Naive B cell (primary cell): ENCODE results near the gene TMEM18. TPM values are rescaled to one million over a fixed set of nuclear protein-coding genes. Genes with fewer than 3 reads are reported as not detected.

Experiments used
- ATAC-seq, 2 donors: fragments of 150-1000 bp; cut with Tn5 transposase; 2 replicates each; pipeline ENCODE4 v1.10.0; 2021; ENCODE audit warnings: low read depth in 2 of 2, mild to moderate bottlenecking in 2 of 2, moderate library complexity in 2 of 2
- DNase-seq: peaks from one replicate; pipeline ENCODE4 v3.0.0; 2022
- H3K27ac Mint-ChIP-seq, 6 donors: one replicate each; pipeline ENCODE4 v1.8.0; 2020 to 2022; ENCODE audit warnings: mild to moderate bottlenecking in 6 of 6, mixed read lengths in 6 of 6, moderate library complexity in 5 of 6, inconsistent platforms in 2 of 6
- H3K27me3 Mint-ChIP-seq, 3 donors: one replicate each; pipeline ENCODE4 v1.8.0; 2021 to 2022; ENCODE audit warnings: mixed read lengths in 3 of 3, mild to moderate bottlenecking in 1 of 3
- H3K36me3 Mint-ChIP-seq, 2 donors: one replicate each; pipeline ENCODE4 v1.8.0; 2020 to 2022; ENCODE audit warnings: mixed read lengths in 2 of 2, inconsistent platforms in 1 of 2, mild to moderate bottlenecking in 1 of 2
- H3K4me1 Mint-ChIP-seq, 3 donors: one replicate each; pipeline ENCODE4 v1.8.0; 2020 to 2022; ENCODE audit warnings: mixed read lengths in 3 of 3, inconsistent platforms in 1 of 3, mild to moderate bottlenecking in 1 of 3, moderate library complexity in 1 of 3
- H3K4me3 Mint-ChIP-seq, 8 donors: one replicate each; pipeline ENCODE4 v1.8.0; 2020 to 2022; ENCODE audit warnings: mild to moderate bottlenecking in 8 of 8, mixed read lengths in 8 of 8, moderate library complexity in 8 of 8, inconsistent platforms in 2 of 8
- H3K9me3 Mint-ChIP-seq, 7 donors: one replicate each; pipeline ENCODE4 v1.8.0; 2020 to 2022; ENCODE audit warnings: mixed read lengths in 7 of 7, mild to moderate bottlenecking in 5 of 7, inconsistent platforms in 2 of 7, moderate library complexity in 1 of 7
- polyA plus RNA-seq, 6 donors: library from polyadenylated mRNA; unstranded; fragments of 300-500 nt; fragmentation: Illumina TruSeq; gene quantifications; one replicate each; pipeline ENCODE4 v1.2.3, GENCODE V29; 2021; ENCODE audit warnings: low read depth in 6 of 6

TMEM18 gene
- polyA plus RNA-seq, 6 donors from 2014 or later, result 22.2 to 40.5 (median 25.3) TPM

DNA sequence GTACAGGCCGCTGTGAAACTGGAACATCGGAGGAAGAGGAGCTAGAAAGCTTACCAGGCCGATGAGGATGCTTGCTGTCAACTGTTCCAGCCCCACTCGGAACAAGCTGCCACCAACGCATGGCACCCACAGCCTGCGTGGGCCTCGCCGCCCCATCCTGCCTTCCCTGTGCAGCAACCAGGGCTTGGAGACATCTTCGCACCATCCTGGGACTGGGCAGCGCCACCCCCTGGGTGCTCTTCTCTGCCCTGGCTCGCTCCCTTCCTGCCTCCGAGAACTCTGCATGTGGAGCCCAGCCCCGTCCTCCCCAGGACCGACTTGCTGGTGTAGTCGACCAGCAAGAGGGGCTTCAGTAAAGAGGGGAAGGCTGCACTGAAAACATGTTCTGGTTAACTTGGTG, 10.8 kb downstream of the TMEM18 start:
- H3K27me3 Mint-ChIP-seq, result no peaks in the 10 kb centered on the region
- no peak overlapping the region for H3K4me3 Mint-ChIP-seq
- H3K9me3 Mint-ChIP-seq, result peaks cover 9 to 17% (median 14%) of the 10 kb centered on the region in 7 donors
- DNase-seq, result no peak
- peaks cover 28 to 33% of the 10 kb centered on the region in 2 donors for H3K36me3 Mint-ChIP-seq
- no peak for ATAC-seq
- no peak overlapping the region for H3K27ac Mint-ChIP-seq
- peaks cover 17 to 25% (median 20%) of the 10 kb centered on the region in 3 donors for H3K4me1 Mint-ChIP-seq

DNA sequence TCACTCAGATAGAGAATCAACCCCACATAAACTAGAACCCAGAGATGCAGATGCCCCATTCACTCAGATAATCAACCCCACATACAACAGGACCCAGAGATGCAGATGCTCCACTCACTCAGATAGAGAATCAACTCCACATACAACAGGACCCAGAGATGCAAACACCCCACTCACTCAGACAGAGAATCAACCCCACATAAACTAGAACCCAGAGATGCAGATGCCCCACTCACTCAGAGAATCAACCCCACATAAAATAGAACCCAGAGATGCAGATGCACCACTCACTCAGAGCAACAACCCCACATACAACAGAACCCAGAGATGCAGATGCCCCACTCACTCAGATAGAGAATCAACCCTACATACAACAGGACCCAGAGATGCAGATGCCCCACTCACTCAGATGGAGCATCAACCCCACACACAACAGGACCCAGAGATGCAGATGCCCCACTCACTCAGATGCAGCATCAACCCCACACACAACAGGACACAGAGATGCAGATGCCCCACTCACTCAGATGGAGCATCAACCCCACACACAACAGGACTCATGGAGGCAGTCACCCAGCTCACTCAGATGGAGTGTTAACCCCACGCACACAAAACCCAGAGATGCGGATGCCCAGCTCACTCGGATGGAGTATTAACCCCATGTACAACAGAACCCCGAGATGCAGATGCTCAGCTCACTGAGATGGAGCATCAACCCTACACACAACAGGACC, 11.7 kb downstream of the TMEM18 start:
- Mint-ChIP-seq H3K27me3 (no peaks in the 10 kb centered on the region), H3K4me1 (peaks cover 20 to 27% (median 22%) of the 10 kb centered on the region in 3 donors), H3K36me3 (peaks cover 28 to 33% of the 10 kb centered on the region in 2 donors), H3K4me3 (peak overlapping the region in 2 of 8 donors; percentile 22 to 45), H3K27ac (peak overlapping the region in 1 of 6 donors; percentile 88), H3K9me3 (peaks cover 9 to 17% (median 14%) of the 10 kb centered on the region in 7 donors)
- ATAC-seq (no peak), DNase-seq (no peak)

DNA sequence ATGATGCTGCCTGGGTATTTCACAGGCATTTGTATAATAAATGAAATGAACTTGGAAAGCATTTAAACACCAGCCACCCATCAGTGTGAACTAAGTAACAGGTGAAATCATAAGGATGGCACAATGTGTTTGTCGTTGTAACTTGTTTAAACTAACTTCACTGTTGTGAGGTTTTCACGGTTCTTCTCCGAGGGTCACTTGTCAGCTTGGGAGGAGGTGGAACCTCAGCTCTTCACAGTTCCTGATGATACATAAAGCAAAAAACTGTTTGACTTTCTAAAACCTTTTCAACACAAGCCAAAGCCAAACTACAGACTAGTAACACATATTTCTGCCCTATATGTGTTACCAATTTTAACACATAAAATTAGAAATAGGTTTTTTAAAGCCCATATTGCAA, 13.1 kb downstream of the TMEM18 start:
- Mint-ChIP-seq H3K4me1 (peaks cover 20 to 27% (median 22%) of the 10 kb centered on the region in 3 donors), H3K4me3 (no peak overlapping the region), H3K9me3 (peaks cover 9 to 17% (median 14%) of the 10 kb centered on the region in 7 donors), H3K36me3 (peaks cover 20% of the 10 kb centered on the region in 2 donors), H3K27me3 (peaks cover 0 to 5% (median 2%) of the 10 kb centered on the region in 3 donors), H3K27ac (no peak overlapping the region)
- DNase-seq, result no peak
- ATAC-seq, result no peak

DNA sequence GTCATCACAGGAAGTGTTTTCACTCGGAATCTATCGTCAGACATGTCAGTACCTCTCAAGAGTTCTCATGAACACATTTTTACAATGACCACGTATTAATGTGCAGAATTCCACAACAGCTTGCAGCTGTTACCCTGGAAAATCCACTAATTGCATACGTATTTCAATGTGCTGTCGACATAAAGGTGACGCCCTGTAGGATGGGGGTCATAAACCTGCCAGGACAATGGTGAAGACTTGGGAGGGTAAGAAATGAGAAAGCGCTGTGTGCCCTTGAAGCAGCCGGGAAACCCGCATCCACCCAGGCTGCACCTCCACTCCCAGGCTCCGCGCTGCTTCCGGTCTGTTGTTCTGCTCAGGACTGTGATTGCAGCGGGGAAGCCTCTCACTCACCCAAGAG, 14.0 kb downstream of the TMEM18 start:
- ATAC-seq (no peak), DNase-seq (no peak)
- Mint-ChIP-seq H3K9me3 (peaks cover 9 to 17% (median 14%) of the 10 kb centered on the region in 7 donors), H3K4me3 (peak overlapping the region in 1 of 8 donors; percentile 30), H3K36me3 (peaks cover 20% of the 10 kb centered on the region in 2 donors), H3K4me1 (peaks cover 20 to 27% (median 22%) of the 10 kb centered on the region in 3 donors), H3K27ac (no peak overlapping the region), H3K27me3 (peaks cover 0 to 11% (median 10%) of the 10 kb centered on the region in 3 donors)

DNA sequence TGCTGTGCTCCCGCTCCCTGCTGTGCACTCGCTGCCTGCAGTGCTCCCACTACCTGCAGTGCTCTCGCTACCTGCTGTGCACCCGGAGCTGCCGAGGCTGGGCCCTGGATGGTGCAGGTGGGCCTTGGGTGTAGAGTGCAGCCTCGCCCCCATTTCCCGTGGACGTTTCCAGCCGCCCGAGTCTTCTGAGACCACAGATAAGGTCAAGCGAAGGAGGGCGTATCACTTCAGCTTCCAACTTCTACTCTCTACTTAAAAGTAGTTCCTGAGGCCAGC, 15.9 kb downstream of the TMEM18 start:
- H3K27ac Mint-ChIP-seq, result no peak overlapping the region
- H3K4me3 Mint-ChIP-seq, result no peak overlapping the region
- peaks cover 20 to 27% (median 22%) of the 10 kb centered on the region in 3 donors for H3K4me1 Mint-ChIP-seq
- peaks cover 0 to 11% (median 10%) of the 10 kb centered on the region in 3 donors for H3K27me3 Mint-ChIP-seq
- DNase-seq (no peak), ATAC-seq (no peak)
- H3K9me3 Mint-ChIP-seq, result peaks cover 9 to 17% (median 13%) of the 10 kb centered on the region in 7 donors
- peaks cover 13 to 17% of the 10 kb centered on the region in 2 donors for H3K36me3 Mint-ChIP-seq

DNA sequence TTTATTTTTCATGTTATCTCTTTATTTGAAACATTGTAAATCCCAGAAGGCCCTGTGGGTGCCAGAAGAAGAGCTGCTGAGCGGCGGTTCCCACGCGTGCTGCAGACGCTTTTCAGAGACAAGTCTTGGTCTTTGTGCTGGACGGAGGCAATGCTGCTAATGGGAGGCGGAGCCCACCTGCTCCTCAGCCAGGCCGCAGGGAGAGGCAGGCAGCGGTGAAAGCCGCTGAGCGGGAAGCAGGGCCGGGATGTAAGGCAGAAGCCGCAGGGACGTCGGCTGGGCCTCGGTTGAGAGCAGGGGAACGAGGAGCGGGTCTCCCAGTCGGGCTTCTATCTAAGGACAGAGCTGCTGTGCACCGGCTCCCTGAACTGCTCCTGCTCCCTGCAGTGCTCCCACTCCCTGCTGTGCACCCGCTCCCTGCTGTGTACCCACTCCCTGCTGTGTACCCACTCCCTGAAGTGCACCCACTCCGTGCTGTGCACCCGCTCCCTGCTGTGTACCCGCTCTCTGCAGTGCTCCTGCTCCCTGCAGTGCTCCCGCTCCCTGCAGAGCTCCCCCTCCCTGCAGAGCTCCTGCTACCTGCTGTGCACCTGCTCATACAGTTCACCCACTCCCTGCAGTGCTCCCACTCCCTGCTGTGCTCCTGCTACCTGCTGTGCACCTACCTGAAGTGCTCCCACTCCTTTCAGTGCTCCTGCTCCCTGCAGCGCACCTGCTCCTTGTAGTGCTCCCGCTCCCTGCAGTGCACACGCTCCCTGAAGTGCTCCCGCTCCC, 16.4 kb downstream of the TMEM18 start:
- Mint-ChIP-seq H3K36me3 (peaks cover 11 to 12% of the 10 kb centered on the region in 2 donors), H3K9me3 (peaks cover 9 to 13% (median 12%) of the 10 kb centered on the region in 7 donors), H3K4me3 (no peak overlapping the region), H3K4me1 (peaks cover 20 to 24% (median 21%) of the 10 kb centered on the region in 3 donors), H3K27ac (no peak overlapping the region), H3K27me3 (peaks cover 0 to 11% (median 10%) of the 10 kb centered on the region in 3 donors)
- ATAC-seq (no peak), DNase-seq (no peak)

DNA sequence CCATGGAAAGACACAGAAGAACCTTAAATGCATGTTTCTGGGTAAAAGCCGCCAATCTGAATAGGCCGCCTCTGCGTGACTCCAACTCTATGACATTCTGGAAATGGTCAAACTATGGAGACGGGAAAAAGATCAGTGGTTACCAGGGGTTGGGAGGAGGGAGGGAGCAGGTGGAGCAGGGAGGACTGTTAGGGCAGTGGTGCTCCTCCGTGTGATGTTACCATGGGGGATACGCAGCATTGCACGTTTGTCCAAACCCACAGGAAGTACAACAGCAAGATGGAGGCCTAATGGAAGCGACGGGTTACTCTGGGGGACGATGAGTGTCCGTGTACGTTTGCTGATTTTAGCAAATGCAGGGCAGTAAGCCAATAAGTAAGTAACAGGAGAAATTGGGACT, 17.2 kb downstream of the TMEM18 start:
- Mint-ChIP-seq H3K9me3 (peaks cover 2 to 6% (median 4%) of the 10 kb centered on the region in 7 donors), H3K4me1 (peaks cover 14 to 20% (median 17%) of the 10 kb centered on the region in 3 donors), H3K36me3 (peaks cover 4% of the 10 kb centered on the region in 2 donors), H3K27ac (no peak overlapping the region), H3K27me3 (peaks cover 0 to 11% (median 10%) of the 10 kb centered on the region in 3 donors), H3K4me3 (no peak overlapping the region)
- no peak for ATAC-seq
- no peak for DNase-seq

DNA sequence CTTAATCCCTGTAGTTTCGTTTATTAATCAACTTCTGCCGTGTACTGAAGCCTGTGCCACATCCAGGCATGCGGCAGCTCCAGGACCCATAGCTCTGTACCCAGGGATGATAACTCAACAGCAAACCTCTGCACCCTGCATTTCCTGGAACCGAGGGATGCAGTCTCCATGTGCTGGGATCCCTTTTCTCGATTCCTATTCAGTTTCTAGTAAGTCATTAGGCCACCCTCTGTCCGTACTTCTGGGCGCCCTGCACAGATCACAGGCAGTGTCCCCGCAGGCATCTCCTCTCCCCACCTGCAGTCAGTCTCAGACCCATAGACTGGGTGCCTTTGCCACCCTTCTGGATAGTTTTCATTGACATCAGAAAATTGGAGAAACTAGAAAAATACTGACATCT, 18.8 kb downstream of the TMEM18 start:
- no peak for DNase-seq
- H3K4me3 Mint-ChIP-seq, result no peak overlapping the region
- H3K4me1 Mint-ChIP-seq, result peaks cover 13 to 20% (median 16%) of the 10 kb centered on the region in 3 donors
- H3K9me3 Mint-ChIP-seq, result peaks cover 0 to 1% (median 0%) of the 10 kb centered on the region in 7 donors
- ATAC-seq, result no peak
- H3K36me3 Mint-ChIP-seq, result no peaks in the 10 kb centered on the region
- H3K27ac Mint-ChIP-seq, result no peak overlapping the region
- peaks cover 5 to 14% (median 11%) of the 10 kb centered on the region in 3 donors for H3K27me3 Mint-ChIP-seq

DNA sequence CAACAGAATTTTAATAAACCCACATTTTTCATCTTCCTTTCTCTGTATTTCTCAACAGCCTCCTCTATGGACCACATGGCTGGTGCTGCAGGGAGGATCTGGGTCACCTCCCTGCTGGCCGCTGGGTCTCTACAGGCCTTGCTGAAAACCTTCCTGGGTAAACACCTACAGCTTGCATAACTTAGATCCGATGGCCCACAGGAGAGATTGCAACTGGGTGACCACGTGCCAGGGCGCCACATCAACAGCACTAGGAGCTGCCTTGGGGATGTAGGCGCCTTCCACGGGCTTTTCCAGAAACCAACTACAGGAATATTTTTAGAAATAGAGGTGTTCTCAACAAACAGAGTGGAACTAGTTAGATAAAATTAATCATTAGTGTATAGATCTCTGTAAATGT, 19.4 kb downstream of the TMEM18 start:
- H3K27me3 Mint-ChIP-seq, result peaks cover 5 to 14% (median 11%) of the 10 kb centered on the region in 3 donors
- H3K4me1 Mint-ChIP-seq, result peaks cover 11 to 16% (median 13%) of the 10 kb centered on the region in 3 donors
- peaks cover 0 to 1% (median 0%) of the 10 kb centered on the region in 7 donors for H3K9me3 Mint-ChIP-seq
- no peaks in the 10 kb centered on the region for H3K36me3 Mint-ChIP-seq
- peak overlapping the region in 1 of 6 donors; percentile 67 for H3K27ac Mint-ChIP-seq
- H3K4me3 Mint-ChIP-seq, result no peak overlapping the region
- DNase-seq, result no peak
- no peak for ATAC-seq

DNA sequence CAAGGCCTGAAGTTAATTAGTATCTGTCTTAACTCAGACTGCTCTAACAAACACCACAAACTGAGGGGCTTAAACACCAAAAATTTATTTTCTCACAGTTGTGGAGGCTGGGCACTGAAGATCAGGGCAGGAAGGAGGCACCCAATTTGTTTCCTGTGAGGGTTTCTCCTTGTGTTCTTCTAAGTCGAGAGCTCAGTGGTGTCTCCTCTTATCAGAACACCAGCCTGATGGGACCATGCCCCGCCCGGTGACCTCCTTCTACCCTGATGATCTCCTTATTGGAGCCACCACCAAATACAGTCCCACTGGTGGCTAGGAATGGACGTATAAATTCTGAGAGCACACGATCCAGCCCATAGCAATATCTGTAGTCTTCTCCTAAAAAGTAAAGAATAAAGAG, 20.5 kb downstream of the TMEM18 start:
- H3K4me1 Mint-ChIP-seq, result peaks cover 4 to 5% (median 4%) of the 10 kb centered on the region in 3 donors
- H3K4me3 Mint-ChIP-seq, result no peak overlapping the region
- DNase-seq (no peak), ATAC-seq (no peak)
- H3K27ac Mint-ChIP-seq, result peak overlapping the region in 1 of 6 donors; percentile 3
- H3K9me3 Mint-ChIP-seq, result peaks cover 0 to 1% (median 0%) of the 10 kb centered on the region in 7 donors
- no peaks in the 10 kb centered on the region for H3K36me3 Mint-ChIP-seq
- H3K27me3 Mint-ChIP-seq, result peaks cover 5 to 14% (median 11%) of the 10 kb centered on the region in 3 donors

DNA sequence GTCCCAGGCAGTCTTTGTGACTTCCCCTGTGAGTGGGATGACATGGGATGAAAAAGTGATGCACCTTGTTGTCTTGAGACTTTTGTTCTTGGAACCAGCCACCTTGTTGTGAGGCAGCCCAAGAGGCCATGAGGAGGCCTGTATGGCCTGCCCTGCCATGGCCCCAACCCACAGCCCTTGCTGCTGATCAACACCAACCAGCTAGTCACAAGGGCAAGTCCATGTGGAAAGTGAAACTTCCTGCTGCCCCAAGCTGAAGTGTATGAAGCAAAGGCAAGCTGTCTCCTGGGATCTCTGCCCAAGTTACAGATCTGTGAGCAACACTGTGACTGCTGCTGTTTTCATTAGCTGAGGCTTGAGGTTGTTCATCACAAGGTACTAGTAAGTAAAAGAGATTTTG, 21.6 kb downstream of the TMEM18 start:
- Mint-ChIP-seq H3K9me3 (peaks cover 0 to 1% (median 0%) of the 10 kb centered on the region in 7 donors), H3K27ac (no peak overlapping the region), H3K4me1 (no peaks in the 10 kb centered on the region), H3K27me3 (peaks cover 5 to 18% (median 14%) of the 10 kb centered on the region in 3 donors), H3K36me3 (no peaks in the 10 kb centered on the region), H3K4me3 (no peak overlapping the region)
- ATAC-seq (no peak), DNase-seq (no peak)

DNA sequence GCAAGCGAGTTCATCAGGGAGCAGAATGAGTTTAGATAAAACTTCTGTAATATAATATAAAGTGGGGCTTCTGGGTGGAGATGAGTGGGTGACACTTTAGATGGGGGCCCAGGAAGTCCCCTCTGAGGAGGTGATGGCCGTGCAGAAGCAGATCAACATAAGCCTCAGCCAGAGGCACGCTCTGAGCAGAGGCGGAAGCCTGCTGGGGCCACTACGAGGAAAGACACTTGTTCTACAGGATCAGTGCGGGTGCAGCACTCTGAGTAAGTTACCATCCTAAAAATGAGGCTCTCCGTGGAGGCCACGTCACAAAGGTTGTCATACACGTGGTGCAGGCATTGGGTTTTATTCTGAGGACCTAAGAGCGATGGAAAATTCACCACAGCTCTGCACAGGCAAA, 22.3 kb downstream of the TMEM18 start:
- Mint-ChIP-seq H3K4me3 (no peak overlapping the region), H3K27ac (no peak overlapping the region), H3K4me1 (no peaks in the 10 kb centered on the region), H3K27me3 (peaks cover 5 to 18% (median 14%) of the 10 kb centered on the region in 3 donors), H3K9me3 (peaks cover 0 to 1% (median 0%) of the 10 kb centered on the region in 7 donors), H3K36me3 (no peaks in the 10 kb centered on the region)
- no peak for DNase-seq
- no peak for ATAC-seq

DNA sequence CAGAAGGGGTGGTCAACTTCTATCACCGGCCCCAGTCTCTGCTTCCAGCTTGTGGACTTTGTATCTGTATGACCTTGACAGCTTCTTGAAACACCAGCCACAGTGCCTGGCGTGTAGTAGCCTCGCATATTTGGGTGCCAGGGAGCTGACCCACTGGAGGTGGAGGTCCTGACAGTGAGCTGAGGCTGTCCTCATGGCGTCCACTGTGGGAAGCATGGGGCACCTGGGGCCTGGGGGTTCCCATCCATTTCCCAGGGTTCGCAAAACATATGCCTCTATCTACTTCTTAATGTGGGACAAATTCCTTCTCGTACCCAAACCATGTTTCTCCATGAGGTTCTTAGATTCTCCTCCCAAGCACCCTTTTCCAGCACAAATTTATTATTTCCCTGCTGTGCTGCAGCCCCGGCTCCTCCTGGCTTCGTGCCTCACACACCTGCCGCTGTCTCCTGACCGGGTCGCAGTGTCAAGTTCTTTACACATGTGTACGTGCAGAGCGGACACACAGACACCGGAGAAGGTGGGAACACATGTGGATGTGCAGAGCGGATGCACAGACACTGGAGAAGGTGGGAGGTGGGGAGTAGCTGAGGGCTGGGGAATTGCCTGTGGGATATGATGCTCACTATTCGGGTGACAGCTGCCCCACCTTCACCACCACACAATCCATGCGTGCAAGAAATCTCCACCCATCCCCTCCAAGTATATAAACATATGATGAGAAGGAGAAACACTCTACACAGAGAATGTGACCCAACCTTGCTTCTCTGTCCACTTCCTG, 23.4 kb downstream of the TMEM18 start:
- no peak for DNase-seq
- no peak overlapping the region for H3K4me3 Mint-ChIP-seq
- ATAC-seq, result no peak

More for the DNA sequence above, 23.4 kb downstream of the TMEM18 start:
- Mint-ChIP-seq H3K27me3 (peaks cover 5 to 11% (median 10%) of the 10 kb centered on the region in 3 donors), H3K36me3 (no peaks in the 10 kb centered on the region), H3K4me1 (no peaks in the 10 kb centered on the region), H3K9me3 (peaks cover 0 to 1% (median 0%) of the 10 kb centered on the region in 7 donors), H3K27ac (no peak overlapping the region)
